Mesodermal cell (in vitro differentiated cells): ENCODE results near the gene ZNF516.

Source experiments
- H3K27ac ChIP-seq: 2 replicates; pipeline ENCODE4 v1.7.0; 2013; ENCODE audit warnings: mild to moderate bottlenecking, low read depth, low read length, moderate library complexity; ENCODE audit not compliant: severe bottlenecking
- H3K36me3 ChIP-seq: 2 replicates; pipeline ENCODE4 v1.7.1; 2013; ENCODE audit warnings: mild to moderate bottlenecking, low read length, moderate library complexity; ENCODE audit not compliant: control insufficient read depth, insufficient read depth
- H3K4me1 ChIP-seq: one replicate; pipeline ENCODE4 v1.7.1; 2013; ENCODE audit warnings: mild to moderate bottlenecking, low read length; ENCODE audit not compliant: insufficient read depth, control insufficient read depth, poor library complexity, severe bottlenecking
- H3K4me3 ChIP-seq: 2 replicates; pipeline ENCODE4 v1.7.0; 2013; ENCODE audit warnings: low read length, control low read depth, mild to moderate bottlenecking; ENCODE audit not compliant: insufficient read depth, poor library complexity, severe bottlenecking; ENCODE audit errors: extremely low read depth
- H3K9me3 ChIP-seq: 2 replicates; pipeline ENCODE4 v1.7.1; 2013; ENCODE audit warnings: mild to moderate bottlenecking, low read length, moderate library complexity; ENCODE audit not compliant: control insufficient read depth
- WGBS, 2 experiments: methylation state at CpG; one replicate each; pipeline ENCODE4 v1.1.5; 2013; ENCODE audit warnings: missing lambda C conversion rate in 2 of 2; ENCODE audit not compliant: insufficient coverage in 2 of 2; 5-methylcytosine and 5-hydroxymethylcytosine counted together

ZNF516 gene

DNA sequence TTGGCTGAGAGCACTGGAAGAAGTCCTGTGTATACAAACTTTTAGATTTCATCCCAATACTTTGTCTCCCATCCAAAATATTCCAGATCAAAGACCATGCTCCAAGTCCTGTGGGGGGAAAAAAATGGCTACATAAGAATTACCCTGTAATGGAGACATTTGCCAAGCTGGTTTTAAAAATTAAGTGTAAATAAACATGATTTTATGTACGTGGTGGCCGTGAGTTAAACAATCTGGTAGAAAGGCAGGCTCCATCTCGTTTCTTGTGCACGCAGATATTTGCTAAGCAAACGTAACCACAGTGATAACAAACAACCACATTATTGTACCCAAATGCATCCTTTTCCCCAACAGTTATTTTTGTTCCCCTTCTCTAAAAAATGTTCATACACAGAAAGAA lies 176.4 kb downstream of the ZNF516 start:
- Histone ChIP-seq H3K4me1 (peaks cover 3% of the 10 kb centered on the region), H3K4me3 (no peak overlapping the region)
- WGBS, 2 experiments = 80 to 91% methylated on average over 1 to 5 of the region's 5 CpGs

DNA sequence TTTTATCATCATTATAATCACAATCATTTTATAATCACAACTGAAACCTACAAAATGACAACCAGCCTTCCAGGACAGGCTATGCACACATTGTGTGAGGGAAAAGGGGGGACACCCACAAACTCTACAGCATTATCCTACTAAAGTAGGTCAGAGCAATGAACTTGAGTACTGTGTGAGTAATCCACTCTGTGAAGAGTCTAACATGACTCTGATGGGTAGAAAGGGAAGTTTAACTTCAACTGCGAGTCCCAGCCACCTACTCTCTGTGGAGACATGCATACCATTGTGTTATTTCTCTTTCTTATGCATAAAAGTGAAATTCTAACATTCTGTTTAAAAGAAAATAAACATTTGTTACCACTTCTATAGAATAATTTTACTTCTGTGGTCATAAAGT lies 177.9 kb downstream of the ZNF516 start:
- H3K4me1 ChIP-seq = peaks cover 3% of the 10 kb centered on the region
- no peaks in the 10 kb centered on the region for H3K9me3 ChIP-seq
- WGBS, 2 experiments = no CpG with 5 or more reads among the region's 1 CpG
- H3K4me3 ChIP-seq = no peak overlapping the region
- no peaks in the 10 kb centered on the region for H3K36me3 ChIP-seq
- no peak overlapping the region for H3K27ac ChIP-seq

More for the DNA sequence above, 176.4 kb downstream of the ZNF516 start:
- Histone ChIP-seq H3K9me3 (no peaks in the 10 kb centered on the region), H3K27ac (no peak overlapping the region), H3K36me3 (no peaks in the 10 kb centered on the region)

DNA sequence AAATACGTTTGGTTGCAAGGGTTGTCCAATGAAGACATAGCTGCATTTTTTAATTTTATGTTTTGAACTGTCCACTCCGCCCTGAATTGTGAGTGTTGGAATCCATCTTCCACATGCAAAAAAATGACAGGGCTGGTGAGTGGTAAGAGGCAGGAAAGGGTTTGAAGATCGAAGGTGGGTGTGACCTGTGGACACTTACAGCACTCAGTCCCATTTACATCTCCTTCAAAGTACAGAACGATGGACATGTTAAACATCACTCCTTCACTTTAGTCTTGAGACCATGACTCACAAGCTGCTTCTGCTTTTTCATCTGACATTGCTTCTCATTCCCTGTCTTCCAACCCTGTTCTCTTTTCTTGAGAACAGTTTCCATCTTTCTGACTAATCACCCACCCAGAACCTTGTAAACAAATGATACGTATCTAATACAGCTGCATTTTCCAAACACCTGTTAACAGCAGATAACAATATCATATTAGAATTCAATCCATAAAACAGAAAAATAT lies 179.3 kb downstream of the ZNF516 start:
- H3K27ac ChIP-seq = no peak overlapping the region
- no peak overlapping the region for H3K4me3 ChIP-seq
- no peaks in the 10 kb centered on the region for H3K36me3 ChIP-seq
- H3K9me3 ChIP-seq = no peaks in the 10 kb centered on the region
- peaks cover 3% of the 10 kb centered on the region for H3K4me1 ChIP-seq
- WGBS, 2 experiments = 96 to 100% methylated on average over 2 to 3 of the region's 5 CpGs

GRCh38 chr18:76314496-76314895 lies 180.5 kb downstream of the ZNF516 start:
- Histone ChIP-seq H3K36me3 (no peaks in the 10 kb centered on the region), H3K4me1 (no peaks in the 10 kb centered on the region)
- 62 to 100% methylated on average over 1 to 2 of the region's 6 CpGs for WGBS, 2 experiments

DNA sequence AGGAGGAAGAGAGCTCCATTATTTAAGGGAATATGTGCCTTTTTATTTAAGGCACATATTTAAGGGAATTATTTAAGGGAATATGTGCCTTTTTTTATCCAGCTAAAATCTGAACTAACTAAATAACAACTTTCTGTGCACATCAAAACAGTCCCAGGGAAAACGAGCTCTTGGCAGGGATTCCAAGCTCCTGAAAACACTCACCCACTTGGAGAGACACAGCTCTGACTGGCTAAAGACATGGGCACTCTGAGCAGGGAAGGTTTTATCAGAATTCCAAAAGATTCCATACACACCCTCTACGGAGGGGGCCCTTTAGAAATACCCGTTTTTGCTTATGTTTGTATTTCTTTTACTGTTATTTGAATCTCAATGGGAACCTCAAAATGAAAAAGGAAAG lies 181.0 kb downstream of the ZNF516 start:
- Histone ChIP-seq H3K36me3 (no peaks in the 10 kb centered on the region), H3K4me1 (no peaks in the 10 kb centered on the region), H3K4me3 (no peak overlapping the region), H3K9me3 (no peaks in the 10 kb centered on the region), H3K27ac (no peak overlapping the region)
- 60% methylated on average over 1 of the region's 3 CpGs; no CpG with 5 or more reads in 1 of the 2 experiments for WGBS, 2 experiments

More at GRCh38 chr18:76314496-76314895, 180.5 kb downstream of the ZNF516 start:
- Histone ChIP-seq H3K9me3 (no peaks in the 10 kb centered on the region), H3K27ac (no peak overlapping the region), H3K4me3 (no peak overlapping the region)
